Nephron (organoid): ENCODE data around the gene ERBB4.

Experiments used
- H3K27ac Mint-ChIP-seq, 3 experiments: 2 replicates each; pipeline ENCODE4 v1.8.0; 2020; ENCODE audit warnings: mixed read lengths in 3 of 3, mild to moderate bottlenecking in 2 of 3, moderate library complexity in 1 of 3
- H3K27me3 Mint-ChIP-seq: 2 replicates; pipeline ENCODE4 v1.8.0; 2021; ENCODE audit warnings: low read depth, mild to moderate bottlenecking, moderate library complexity, mixed read lengths
- H3K36me3 Mint-ChIP-seq: 2 replicates; pipeline ENCODE4 v1.8.0; 2020; ENCODE audit warnings: low read depth, mixed read lengths
- H3K4me1 Mint-ChIP-seq: 2 replicates; pipeline ENCODE4 v1.8.0; 2020; ENCODE audit warnings: mixed read lengths
- H3K4me3 Mint-ChIP-seq, 3 experiments: 2 replicates each; pipeline ENCODE4 v1.8.0; 2020; ENCODE audit warnings: mild to moderate bottlenecking in 3 of 3, mixed read lengths in 3 of 3, moderate library complexity in 2 of 3
- H3K9me3 Mint-ChIP-seq: 2 replicates; pipeline ENCODE4 v1.8.0; 2020; ENCODE audit warnings: mixed read lengths
- CTCF ChIP-seq, 3 experiments: fragments of 200-600 bp; sonication (generic); IDR thresholded peaks; one replicate each; pipeline ENCODE4 v1.5.0; 2021; ENCODE audit warnings: antibody characterized with exemption in 3 of 3; ENCODE audit not compliant: unreplicated experiment in 3 of 3

The ERBB4 gene

GRCh38 chr2:211347328-211347727 is 1191.3 kb downstream of the ERBB4 start:
- Mint-ChIP-seq H3K4me1 (no peaks in the 10 kb centered on the region), H3K27ac (no peak overlapping the region), H3K27me3 (no peaks in the 10 kb centered on the region), H3K4me3 (no peak overlapping the region), H3K9me3 (no peaks in the 10 kb centered on the region), H3K36me3 (no peaks in the 10 kb centered on the region)
- no peak for TF ChIP-seq CTCF (IDR thresholded peaks at IDR 0.05; ENCODE audit: unreplicated experiment in 3 of 3)

GRCh38 chr2:211344289-211344688 is 1194.3 kb downstream of the ERBB4 start:
- no peak overlapping the region for H3K4me3 Mint-ChIP-seq
- no peaks in the 10 kb centered on the region for H3K27me3 Mint-ChIP-seq
- no peak overlapping the region for H3K27ac Mint-ChIP-seq
- H3K4me1 Mint-ChIP-seq: no peaks in the 10 kb centered on the region
- no peaks in the 10 kb centered on the region for H3K36me3 Mint-ChIP-seq
- no peak for TF ChIP-seq CTCF (IDR thresholded peaks at IDR 0.05; ENCODE audit: unreplicated experiment in 3 of 3)
- H3K9me3 Mint-ChIP-seq: no peaks in the 10 kb centered on the region

GRCh38 chr2:211333377-211333776 is 1205.2 kb downstream of the ERBB4 start:
- Mint-ChIP-seq H3K9me3 (no peaks in the 10 kb centered on the region), H3K4me1 (no peaks in the 10 kb centered on the region), H3K27ac (no peak overlapping the region), H3K36me3 (no peaks in the 10 kb centered on the region), H3K4me3 (no peak overlapping the region), H3K27me3 (peaks cover 3% of the 10 kb centered on the region)
- no peak for TF ChIP-seq CTCF (IDR thresholded peaks at IDR 0.05; ENCODE audit: unreplicated experiment in 3 of 3)

- Mint-ChIP-seq H3K4me3 (no peak overlapping the region), H3K27ac (no peak overlapping the region), H3K4me1 (no peaks in the 10 kb centered on the region), H3K27me3 (peaks cover 3% of the 10 kb centered on the region), H3K9me3 (no peaks in the 10 kb centered on the region), H3K36me3 (no peaks in the 10 kb centered on the region)
- TF ChIP-seq CTCF (IDR thresholded peaks at IDR 0.05; ENCODE audit: unreplicated experiment in 3 of 3): no peak
Observed at GRCh38 chr2:211331736-211332135, 1206.9 kb downstream of the ERBB4 start.

GRCh38 chr2:211329882-211330281 is 1208.7 kb downstream of the ERBB4 start:
- TF ChIP-seq CTCF (IDR thresholded peaks at IDR 0.05; ENCODE audit: unreplicated experiment in 3 of 3): no peak
- Mint-ChIP-seq H3K27me3 (peaks cover 3% of the 10 kb centered on the region), H3K9me3 (no peaks in the 10 kb centered on the region), H3K27ac (no peak overlapping the region), H3K4me1 (no peaks in the 10 kb centered on the region), H3K4me3 (no peak overlapping the region), H3K36me3 (no peaks in the 10 kb centered on the region)

- no peak for TF ChIP-seq CTCF (IDR thresholded peaks at IDR 0.05; ENCODE audit: unreplicated experiment in 3 of 3)
- Mint-ChIP-seq H3K4me3 (no peak overlapping the region), H3K27ac (no peak overlapping the region), H3K36me3 (no peaks in the 10 kb centered on the region), H3K9me3 (no peaks in the 10 kb centered on the region), H3K27me3 (peaks cover 3% of the 10 kb centered on the region), H3K4me1 (no peaks in the 10 kb centered on the region)
Observed at GRCh38 chr2:211329421-211329820, 1209.2 kb downstream of the ERBB4 start.
